ENCODE measurements around the gene ASCC1.

GRCh38 chr10:72087969-72088888 is 127.8 kb downstream of the ASCC1 start, which contains the start of gene SPOCK2:
- TF ChIP-seq, protein P1, sequence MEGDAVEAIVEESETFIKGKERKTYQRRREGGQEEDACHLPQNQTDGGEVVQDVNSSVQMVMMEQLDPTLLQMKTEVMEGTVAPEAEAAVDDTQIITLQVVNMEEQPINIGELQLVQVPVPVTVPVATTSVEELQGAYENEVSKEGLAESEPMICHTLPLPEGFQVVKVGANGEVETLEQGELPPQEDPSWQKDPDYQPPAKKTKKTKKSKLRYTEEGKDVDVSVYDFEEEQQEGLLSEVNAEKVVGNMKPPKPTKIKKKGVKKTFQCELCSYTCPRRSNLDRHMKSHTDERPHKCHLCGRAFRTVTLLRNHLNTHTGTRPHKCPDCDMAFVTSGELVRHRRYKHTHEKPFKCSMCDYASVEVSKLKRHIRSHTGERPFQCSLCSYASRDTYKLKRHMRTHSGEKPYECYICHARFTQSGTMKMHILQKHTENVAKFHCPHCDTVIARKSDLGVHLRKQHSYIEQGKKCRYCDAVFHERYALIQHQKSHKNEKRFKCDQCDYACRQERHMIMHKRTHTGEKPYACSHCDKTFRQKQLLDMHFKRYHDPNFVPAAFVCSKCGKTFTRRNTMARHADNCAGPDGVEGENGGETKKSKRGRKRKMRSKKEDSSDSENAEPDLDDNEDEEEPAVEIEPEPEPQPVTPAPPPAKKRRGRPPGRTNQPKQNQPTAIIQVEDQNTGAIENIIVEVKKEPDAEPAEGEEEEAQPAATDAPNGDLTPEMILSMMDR (conservative IDR thresholded peaks at IDR 0.05 in 1 of 2, IDR thresholded peaks at IDR 0.05 in 1 of 2; ENCODE audit: extremely low read depth in 1 of 2, insufficient read depth in 1 of 2, low read depth in 1 of 2, low read length in 2 of 2): no peak
- TF ChIP-seq EZH2 (IDR thresholded peaks at IDR 0.05; ENCODE audit: borderline replicate concordance, low read length): peak; percentile 68

Measured in mammary epithelial cell (primary cell).